GM23338 (cell line): ENCODE data around the gene GAS1. TPM values are rescaled to one million over a fixed set of nuclear protein-coding genes. Genes with fewer than 3 reads are reported as not detected.

ENCODE experiments used
- ATAC-seq: fragments of 200-7000 bp; cut with Tn5 transposase; 3 replicates; pipeline ENCODE4 v1.9.1; 2020
- DNase-seq: peaks from one replicate; pipeline ENCODE4 v3.0.0-alpha.2; 2015; ENCODE audit warnings: low spot score
- H2AFZ ChIP-seq: fragments of 200-600 bp; sonication (generic); 2 replicates; pipeline ENCODE4 v1.8.0; 2016; ENCODE audit warnings: antibody characterized with exemption, mild to moderate bottlenecking, moderate library complexity
- H3F3A ChIP-seq: fragments of 200-600 bp; sonication (generic); replicated peaks from 2 replicates; pipeline ENCODE4 v1.8.0; 2017; ENCODE audit warnings: antibody characterized with exemption, mixed run types, low read depth
- H3K27ac ChIP-seq: fragments of 200-600 bp; sonication (generic); 2 replicates; pipeline ENCODE4 v1.6.1; 2016; ENCODE audit warnings: low read depth
- H3K27me3 ChIP-seq: fragments of 200-600 bp; sonication (generic); 2 replicates; pipeline ENCODE4 v1.8.0; 2016; ENCODE audit warnings: mild to moderate bottlenecking, mixed run types, moderate library complexity; ENCODE audit not compliant: insufficient read depth
- H3K36me3 ChIP-seq: fragments of 200-600 bp; sonication (generic); 2 replicates; pipeline ENCODE4 v1.8.0; 2016; ENCODE audit warnings: mild to moderate bottlenecking; ENCODE audit not compliant: insufficient read depth
- H3K4me1 ChIP-seq: fragments of 200-600 bp; sonication (generic); 2 replicates; pipeline ENCODE4 v1.8.0; 2016; ENCODE audit warnings: mild to moderate bottlenecking, moderate library complexity; ENCODE audit not compliant: insufficient read depth
- H3K4me2 ChIP-seq: fragments of 200-600 bp; sonication (generic); 2 replicates; pipeline ENCODE4 v1.7.1; 2017; ENCODE audit warnings: mixed run types
- H3K4me3 ChIP-seq: fragments of 200-600 bp; sonication (generic); 2 replicates; pipeline ENCODE4 v1.6.1; 2016; ENCODE audit warnings: mixed run types
- H3K79me2 ChIP-seq: fragments of 200-600 bp; sonication (generic); replicated peaks from 2 replicates; pipeline ENCODE4 v1.8.0; 2017; ENCODE audit warnings: mild to moderate bottlenecking; ENCODE audit not compliant: insufficient read depth
- H3K9me2 ChIP-seq: fragments of 200-600 bp; sonication (generic); 2 replicates; pipeline ENCODE4 v1.8.0; 2017; ENCODE audit not compliant: insufficient read depth
- H4K20me1 ChIP-seq: fragments of 200-600 bp; sonication (generic); replicated peaks from 2 replicates; pipeline ENCODE4 v1.8.0; 2017; ENCODE audit warnings: mild to moderate bottlenecking; ENCODE audit not compliant: insufficient read depth
- H3K27ac Mint-ChIP-seq: 2 replicates; pipeline ENCODE4 v1.8.0; 2020; ENCODE audit warnings: inconsistent platforms, mild to moderate bottlenecking, moderate library complexity, mixed read lengths
- H3K27me3 Mint-ChIP-seq: 3 replicates; pipeline ENCODE4 v1.8.0; 2022; ENCODE audit warnings: low read depth, mild to moderate bottlenecking, moderate library complexity, mixed read lengths, inconsistent platforms; ENCODE audit not compliant: insufficient read depth, poor library complexity
- H3K36me3 Mint-ChIP-seq: 3 replicates; pipeline ENCODE4 v1.8.0; 2021; ENCODE audit warnings: low read depth, mild to moderate bottlenecking, inconsistent platforms, moderate library complexity, mixed read lengths
- H3K4me1 Mint-ChIP-seq: 3 replicates; pipeline ENCODE4 v1.8.0; 2020; ENCODE audit warnings: mild to moderate bottlenecking, inconsistent platforms, mixed read lengths
- H3K4me3 Mint-ChIP-seq: 3 replicates; pipeline ENCODE4 v1.8.0; 2021; ENCODE audit warnings: moderate library complexity, mild to moderate bottlenecking, inconsistent platforms, mixed read lengths
- H3K9me3 Mint-ChIP-seq: 3 replicates; pipeline ENCODE4 v1.8.0; 2020; ENCODE audit warnings: moderate library complexity, mild to moderate bottlenecking, inconsistent platforms, mixed read lengths
- EZH2 ChIP-seq: fragments of 200-600 bp; sonication (generic); IDR thresholded peaks from one replicate; pipeline ENCODE4 v1.8.0; 2017; ENCODE audit warnings: antibody characterized with exemption, mild to moderate bottlenecking, low read depth; ENCODE audit not compliant: unreplicated experiment
- EZH2phosphoT487 ChIP-seq: fragments of 200-600 bp; sonication (generic); IDR thresholded peaks from one replicate; pipeline ENCODE4 v1.8.1; 2018; ENCODE audit warnings: antibody characterized with exemption; ENCODE audit not compliant: unreplicated experiment
- JUNB ChIP-seq: IDR thresholded peaks from one replicate; pipeline ENCODE4 v1.6.1; 2016; ENCODE audit warnings: antibody characterized with exemption; ENCODE audit not compliant: unreplicated experiment
- NANOG ChIP-seq: IDR thresholded peaks from 2 replicates; pipeline ENCODE4 v1.6.1; 2016; ENCODE audit warnings: antibody characterized with exemption, borderline replicate concordance
- POLR2AphosphoS5 ChIP-seq: IDR thresholded peaks from 2 replicates; pipeline ENCODE4 v1.6.1; 2016; ENCODE audit warnings: antibody characterized with exemption, low read depth
- STAT1 ChIP-seq: IDR thresholded peaks from one replicate; pipeline ENCODE4 v1.6.1; 2016; ENCODE audit warnings: antibody characterized with exemption; ENCODE audit not compliant: unreplicated experiment
- ZNF114 ChIP-seq: fragments of 250-450 bp; sonication (Bioruptor Pico); IDR thresholded peaks from 2 replicates; pipeline ENCODE4 v1.5.0; 2020; ENCODE audit warnings: mild to moderate bottlenecking, moderate library complexity
- ZNF331 ChIP-seq: fragments of 250-450 bp; sonication (Bioruptor Pico); IDR thresholded peaks from 2 replicates; pipeline ENCODE4 v1.5.0; 2020; ENCODE audit warnings: low read depth, mild to moderate bottlenecking, moderate library complexity
- polyA plus RNA-seq: library from polyadenylated mRNA; unstranded; fragments of >200 nt; fragmentation: Nextera tagmentation; extraction: Ambion mirVana; gene quantifications from 2 replicates; pipeline ENCODE4 v1.2.1, GENCODE V29; 2016
- total RNA-seq: library from RNA; depleted of rRNA; stranded (reverse); fragments of >200 nt; shearing (Covaris generic); gene quantifications from 2 replicates; pipeline ENCODE4 v1.2.3, GENCODE V29; 2014
- TF ChIP-seq, protein P1 (sequence below): IDR thresholded peaks from 2 replicates; pipeline ENCODE4 v1.6.1; 2016; ENCODE audit warnings: antibody characterized with exemption
- TF ChIP-seq, protein P2 (sequence below): IDR thresholded peaks from one replicate; pipeline ENCODE4 v1.6.1; 2018; ENCODE audit warnings: antibody characterized with exemption; ENCODE audit not compliant: unreplicated experiment
- TF ChIP-seq, protein P3 (sequence below): fragments of 250-450 bp; sonication (Bioruptor Pico); IDR thresholded peaks from 2 replicates; pipeline ENCODE4 v1.5.0; 2020; ENCODE audit warnings: mild to moderate bottlenecking, moderate library complexity
- TF ChIP-seq, protein P4 (sequence below), 2 experiments: fragments of 200-600 bp in 1 of 2; sonication (generic) in 1 of 2; conservative IDR thresholded peaks; 2 replicates each; pipeline versions ENCODE4 v1.5.1 to v1.6.1; 2016 to 2017; ENCODE audit warnings: antibody characterized with exemption in 2 of 2, low read depth in 2 of 2, mild to moderate bottlenecking in 2 of 2, moderate library complexity in 1 of 2

GAS1 gene
- total and polyA plus RNA-seq, 2 experiments from 2014 or later, result 1.4 to 7.7 TPM

DNA sequence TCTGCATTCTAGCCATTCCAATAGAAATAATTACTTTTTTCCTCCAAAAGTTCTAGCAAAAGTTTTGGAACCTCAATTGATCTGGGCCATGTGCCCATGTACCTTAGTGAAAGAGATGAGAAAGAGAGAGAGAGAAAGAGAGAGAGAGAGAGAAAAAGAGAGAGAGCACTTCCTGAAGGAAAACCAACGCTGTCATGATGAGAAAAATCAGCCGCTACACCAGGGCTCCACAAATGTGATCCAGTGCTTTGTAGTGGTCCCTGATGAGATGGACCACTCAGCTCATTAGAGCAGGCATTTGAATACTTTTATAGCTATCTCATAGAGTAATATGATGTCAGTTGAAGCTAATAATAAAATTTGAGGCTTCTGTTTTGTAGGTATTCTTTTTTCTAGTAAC is 7.7 kb upstream of the GAS1 start (continued):
- TF ChIP-seq, protein P1, sequence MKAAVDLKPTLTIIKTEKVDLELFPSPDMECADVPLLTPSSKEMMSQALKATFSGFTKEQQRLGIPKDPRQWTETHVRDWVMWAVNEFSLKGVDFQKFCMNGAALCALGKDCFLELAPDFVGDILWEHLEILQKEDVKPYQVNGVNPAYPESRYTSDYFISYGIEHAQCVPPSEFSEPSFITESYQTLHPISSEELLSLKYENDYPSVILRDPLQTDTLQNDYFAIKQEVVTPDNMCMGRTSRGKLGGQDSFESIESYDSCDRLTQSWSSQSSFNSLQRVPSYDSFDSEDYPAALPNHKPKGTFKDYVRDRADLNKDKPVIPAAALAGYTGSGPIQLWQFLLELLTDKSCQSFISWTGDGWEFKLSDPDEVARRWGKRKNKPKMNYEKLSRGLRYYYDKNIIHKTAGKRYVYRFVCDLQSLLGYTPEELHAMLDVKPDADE, result no peak

DNA sequence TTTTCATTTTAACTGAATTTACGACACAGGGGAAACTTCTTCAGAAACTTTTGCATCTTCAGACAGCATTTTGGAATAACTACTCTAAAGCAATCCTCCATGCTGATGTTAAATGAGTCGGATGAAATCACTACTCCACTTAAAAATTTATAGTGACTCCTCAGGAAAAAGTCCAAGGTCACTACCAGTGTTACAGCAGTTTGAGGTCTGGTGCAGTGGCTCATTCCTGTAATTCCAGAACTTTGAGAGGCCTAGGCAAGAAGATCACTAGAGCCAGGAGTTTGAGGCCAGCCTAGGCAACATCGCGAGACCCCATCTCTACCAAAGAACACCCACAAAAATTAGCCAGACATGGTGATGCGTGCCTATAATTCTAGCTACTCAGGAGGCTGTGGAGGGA is 5.9 kb upstream of the GAS1 start:
- no peaks in the 10 kb centered on the region for H3K79me2 ChIP-seq
- H3K4me1 ChIP-seq, result peaks cover 9% of the 10 kb centered on the region
- no peaks in the 10 kb centered on the region for H3F3A ChIP-seq
- H3K27me3 ChIP-seq, result peaks cover 24% of the 10 kb centered on the region
- peaks cover 13% of the 10 kb centered on the region for H3K9me3 Mint-ChIP-seq
- no peak overlapping the region for H3K27ac Mint-ChIP-seq
- H3K27ac ChIP-seq, result no peak overlapping the region
- ATAC-seq, result no peak
- DNase-seq, result no peak
- no peaks in the 10 kb centered on the region for H3K36me3 ChIP-seq
- H3K36me3 Mint-ChIP-seq, result peaks cover 12% of the 10 kb centered on the region; the same call in 2 of the 3 replicates
- no peak overlapping the region for H3K4me3 Mint-ChIP-seq
- H3K4me2 ChIP-seq, result no peak overlapping the region
- H4K20me1 ChIP-seq, result no peaks in the 10 kb centered on the region
- no peak overlapping the region for H3K4me3 ChIP-seq
- peaks cover 6% of the 10 kb centered on the region; the same call in 1 of the 2 replicates for H3K9me2 ChIP-seq
- no peak overlapping the region for H2AFZ ChIP-seq
- H3K4me1 Mint-ChIP-seq, result peaks cover 14% of the 10 kb centered on the region
- H3K27me3 Mint-ChIP-seq, result peaks cover 20% of the 10 kb centered on the region
- TF ChIP-seq STAT1 (no peak), EZH2phosphoT487 (no peak), EZH2 (no peak), NANOG (no peak), POLR2AphosphoS5 (no peak), ZNF114 (CRISPR knock-in tag) (no peak), ZNF331 (no peak), JUNB (no peak)
- TF ChIP-seq, protein P2, sequence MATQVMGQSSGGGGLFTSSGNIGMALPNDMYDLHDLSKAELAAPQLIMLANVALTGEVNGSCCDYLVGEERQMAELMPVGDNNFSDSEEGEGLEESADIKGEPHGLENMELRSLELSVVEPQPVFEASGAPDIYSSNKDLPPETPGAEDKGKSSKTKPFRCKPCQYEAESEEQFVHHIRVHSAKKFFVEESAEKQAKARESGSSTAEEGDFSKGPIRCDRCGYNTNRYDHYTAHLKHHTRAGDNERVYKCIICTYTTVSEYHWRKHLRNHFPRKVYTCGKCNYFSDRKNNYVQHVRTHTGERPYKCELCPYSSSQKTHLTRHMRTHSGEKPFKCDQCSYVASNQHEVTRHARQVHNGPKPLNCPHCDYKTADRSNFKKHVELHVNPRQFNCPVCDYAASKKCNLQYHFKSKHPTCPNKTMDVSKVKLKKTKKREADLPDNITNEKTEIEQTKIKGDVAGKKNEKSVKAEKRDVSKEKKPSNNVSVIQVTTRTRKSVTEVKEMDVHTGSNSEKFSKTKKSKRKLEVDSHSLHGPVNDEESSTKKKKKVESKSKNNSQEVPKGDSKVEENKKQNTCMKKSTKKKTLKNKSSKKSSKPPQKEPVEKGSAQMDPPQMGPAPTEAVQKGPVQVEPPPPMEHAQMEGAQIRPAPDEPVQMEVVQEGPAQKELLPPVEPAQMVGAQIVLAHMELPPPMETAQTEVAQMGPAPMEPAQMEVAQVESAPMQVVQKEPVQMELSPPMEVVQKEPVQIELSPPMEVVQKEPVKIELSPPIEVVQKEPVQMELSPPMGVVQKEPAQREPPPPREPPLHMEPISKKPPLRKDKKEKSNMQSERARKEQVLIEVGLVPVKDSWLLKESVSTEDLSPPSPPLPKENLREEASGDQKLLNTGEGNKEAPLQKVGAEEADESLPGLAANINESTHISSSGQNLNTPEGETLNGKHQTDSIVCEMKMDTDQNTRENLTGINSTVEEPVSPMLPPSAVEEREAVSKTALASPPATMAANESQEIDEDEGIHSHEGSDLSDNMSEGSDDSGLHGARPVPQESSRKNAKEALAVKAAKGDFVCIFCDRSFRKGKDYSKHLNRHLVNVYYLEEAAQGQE, result no peak
- TF ChIP-seq, protein P3, sequence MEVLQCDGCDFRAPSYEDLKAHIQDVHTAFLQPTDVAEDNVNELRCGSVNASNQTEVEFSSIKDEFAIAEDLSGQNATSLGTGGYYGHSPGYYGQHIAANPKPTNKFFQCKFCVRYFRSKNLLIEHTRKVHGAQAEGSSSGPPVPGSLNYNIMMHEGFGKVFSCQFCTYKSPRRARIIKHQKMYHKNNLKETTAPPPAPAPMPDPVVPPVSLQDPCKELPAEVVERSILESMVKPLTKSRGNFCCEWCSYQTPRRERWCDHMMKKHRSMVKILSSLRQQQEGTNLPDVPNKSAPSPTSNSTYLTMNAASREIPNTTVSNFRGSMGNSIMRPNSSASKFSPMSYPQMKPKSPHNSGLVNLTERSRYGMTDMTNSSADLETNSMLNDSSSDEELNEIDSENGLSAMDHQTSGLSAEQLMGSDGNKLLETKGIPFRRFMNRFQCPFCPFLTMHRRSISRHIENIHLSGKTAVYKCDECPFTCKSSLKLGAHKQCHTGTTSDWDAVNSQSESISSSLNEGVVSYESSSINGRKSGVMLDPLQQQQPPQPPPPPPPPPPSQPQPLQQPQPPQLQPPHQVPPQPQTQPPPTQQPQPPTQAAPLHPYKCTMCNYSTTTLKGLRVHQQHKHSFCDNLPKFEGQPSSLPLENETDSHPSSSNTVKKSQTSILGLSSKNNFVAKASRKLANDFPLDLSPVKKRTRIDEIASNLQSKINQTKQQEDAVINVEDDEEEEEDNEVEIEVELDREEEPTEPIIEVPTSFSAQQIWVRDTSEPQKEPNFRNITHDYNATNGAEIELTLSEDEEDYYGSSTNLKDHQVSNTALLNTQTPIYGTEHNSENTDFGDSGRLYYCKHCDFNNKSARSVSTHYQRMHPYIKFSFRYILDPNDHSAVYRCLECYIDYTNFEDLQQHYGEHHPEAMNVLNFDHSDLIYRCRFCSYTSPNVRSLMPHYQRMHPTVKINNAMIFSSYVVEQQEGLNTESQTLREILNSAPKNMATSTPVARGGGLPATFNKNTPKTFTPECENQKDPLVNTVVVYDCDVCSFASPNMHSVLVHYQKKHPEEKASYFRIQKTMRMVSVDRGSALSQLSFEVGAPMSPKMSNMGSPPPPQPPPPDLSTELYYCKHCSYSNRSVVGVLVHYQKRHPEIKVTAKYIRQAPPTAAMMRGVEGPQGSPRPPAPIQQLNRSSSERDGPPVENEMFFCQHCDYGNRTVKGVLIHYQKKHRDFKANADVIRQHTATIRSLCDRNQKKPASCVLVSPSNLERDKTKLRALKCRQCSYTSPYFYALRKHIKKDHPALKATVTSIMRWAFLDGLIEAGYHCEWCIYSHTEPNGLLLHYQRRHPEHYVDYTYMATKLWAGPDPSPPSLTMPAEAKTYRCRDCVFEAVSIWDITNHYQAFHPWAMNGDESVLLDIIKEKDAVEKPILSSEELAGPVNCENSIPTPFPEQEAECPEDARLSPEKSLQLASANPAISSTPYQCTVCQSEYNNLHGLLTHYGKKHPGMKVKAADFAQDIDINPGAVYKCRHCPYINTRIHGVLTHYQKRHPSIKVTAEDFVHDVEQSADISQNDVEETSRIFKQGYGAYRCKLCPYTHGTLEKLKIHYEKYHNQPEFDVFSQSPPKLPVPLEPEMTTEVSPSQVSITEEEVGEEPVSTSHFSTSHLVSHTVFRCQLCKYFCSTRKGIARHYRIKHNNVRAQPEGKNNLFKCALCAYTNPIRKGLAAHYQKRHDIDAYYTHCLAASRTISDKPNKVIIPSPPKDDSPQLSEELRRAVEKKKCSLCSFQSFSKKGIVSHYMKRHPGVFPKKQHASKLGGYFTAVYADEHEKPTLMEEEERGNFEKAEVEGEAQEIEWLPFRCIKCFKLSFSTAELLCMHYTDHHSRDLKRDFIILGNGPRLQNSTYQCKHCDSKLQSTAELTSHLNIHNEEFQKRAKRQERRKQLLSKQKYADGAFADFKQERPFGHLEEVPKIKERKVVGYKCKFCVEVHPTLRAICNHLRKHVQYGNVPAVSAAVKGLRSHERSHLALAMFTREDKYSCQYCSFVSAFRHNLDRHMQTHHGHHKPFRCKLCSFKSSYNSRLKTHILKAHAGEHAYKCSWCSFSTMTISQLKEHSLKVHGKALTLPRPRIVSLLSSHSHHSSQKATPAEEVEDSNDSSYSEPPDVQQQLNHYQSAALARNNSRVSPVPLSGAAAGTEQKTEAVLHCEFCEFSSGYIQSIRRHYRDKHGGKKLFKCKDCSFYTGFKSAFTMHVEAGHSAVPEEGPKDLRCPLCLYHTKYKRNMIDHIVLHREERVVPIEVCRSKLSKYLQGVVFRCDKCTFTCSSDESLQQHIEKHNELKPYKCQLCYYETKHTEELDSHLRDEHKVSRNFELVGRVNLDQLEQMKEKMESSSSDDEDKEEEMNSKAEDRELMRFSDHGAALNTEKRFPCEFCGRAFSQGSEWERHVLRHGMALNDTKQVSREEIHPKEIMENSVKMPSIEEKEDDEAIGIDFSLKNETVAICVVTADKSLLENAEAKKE (CRISPR knock-in tag), result no peak
- TF ChIP-seq, protein P1, result no peak
- TF ChIP-seq, protein P4, sequence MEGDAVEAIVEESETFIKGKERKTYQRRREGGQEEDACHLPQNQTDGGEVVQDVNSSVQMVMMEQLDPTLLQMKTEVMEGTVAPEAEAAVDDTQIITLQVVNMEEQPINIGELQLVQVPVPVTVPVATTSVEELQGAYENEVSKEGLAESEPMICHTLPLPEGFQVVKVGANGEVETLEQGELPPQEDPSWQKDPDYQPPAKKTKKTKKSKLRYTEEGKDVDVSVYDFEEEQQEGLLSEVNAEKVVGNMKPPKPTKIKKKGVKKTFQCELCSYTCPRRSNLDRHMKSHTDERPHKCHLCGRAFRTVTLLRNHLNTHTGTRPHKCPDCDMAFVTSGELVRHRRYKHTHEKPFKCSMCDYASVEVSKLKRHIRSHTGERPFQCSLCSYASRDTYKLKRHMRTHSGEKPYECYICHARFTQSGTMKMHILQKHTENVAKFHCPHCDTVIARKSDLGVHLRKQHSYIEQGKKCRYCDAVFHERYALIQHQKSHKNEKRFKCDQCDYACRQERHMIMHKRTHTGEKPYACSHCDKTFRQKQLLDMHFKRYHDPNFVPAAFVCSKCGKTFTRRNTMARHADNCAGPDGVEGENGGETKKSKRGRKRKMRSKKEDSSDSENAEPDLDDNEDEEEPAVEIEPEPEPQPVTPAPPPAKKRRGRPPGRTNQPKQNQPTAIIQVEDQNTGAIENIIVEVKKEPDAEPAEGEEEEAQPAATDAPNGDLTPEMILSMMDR (conservative IDR thresholded peaks at IDR 0.05; ENCODE audit: low read depth in 2 of 2), result no peak
